Epithelial cell of esophagus (primary cell): ENCODE results near the gene RBMS1.
A peak's percentile ranks its signal among the peaks of the same experiment; 100 is the strongest.

Experiments
- DNase-seq: peaks from one replicate; pipeline ENCODE4 v3.0.0; 2010; ENCODE audit warnings: low read depth
- H3K4me3 ChIP-seq: 2 replicates; pipeline ENCODE4 v1.5.1; 2011; ENCODE audit warnings: mild to moderate bottlenecking, low read length, control low read depth
- CTCF ChIP-seq: IDR thresholded peaks from 2 replicates; pipeline ENCODE4 v1.5.1; 2011; ENCODE audit warnings: low read depth, mild to moderate bottlenecking, low read length, control low read depth, inconsistent platforms; ENCODE audit not compliant: insufficient read depth; ENCODE audit errors: missing control alignments

RBMS1 gene

GRCh38 chr2:160271171-160272086 lies 222.2 kb downstream of the RBMS1 start:
- no peak for TF ChIP-seq CTCF
- DNase-seq, result no peak
- no peak overlapping the region for H3K4me3 ChIP-seq

DNA sequence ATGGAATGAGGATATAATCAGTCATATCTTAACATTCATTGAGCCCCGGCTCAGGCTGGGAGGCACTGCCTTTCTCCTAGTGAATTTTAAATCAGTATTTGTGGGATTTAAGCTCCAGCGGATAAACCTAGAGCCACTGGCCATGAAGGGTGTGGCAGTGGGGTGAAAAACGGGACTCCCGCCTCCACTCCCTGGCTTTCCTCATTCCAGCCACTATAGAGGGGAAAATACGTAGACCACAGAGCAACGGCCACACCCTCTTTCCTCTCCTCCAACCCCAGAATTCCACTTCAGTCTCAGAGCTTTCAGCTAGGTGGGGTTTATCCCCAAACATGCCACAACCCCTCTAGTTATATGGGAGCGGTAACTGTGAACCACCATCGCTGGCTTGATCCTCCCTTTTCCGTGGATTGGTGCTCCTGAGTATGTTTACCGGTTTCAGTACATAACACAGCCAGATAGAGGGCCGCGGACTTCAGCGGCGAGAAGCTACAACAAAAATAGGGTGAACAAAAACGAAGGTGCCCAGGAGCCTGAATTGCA lies 223.0 kb downstream of the RBMS1 start:
- DNase-seq, result peak; percentile 62
- TF ChIP-seq CTCF, result no peak
- peak overlapping the region; percentile 40 for H3K4me3 ChIP-seq

GRCh38 chr2:160269803-160270570 lies 223.6 kb downstream of the RBMS1 start:
- peak; percentile 79 for DNase-seq

DNA sequence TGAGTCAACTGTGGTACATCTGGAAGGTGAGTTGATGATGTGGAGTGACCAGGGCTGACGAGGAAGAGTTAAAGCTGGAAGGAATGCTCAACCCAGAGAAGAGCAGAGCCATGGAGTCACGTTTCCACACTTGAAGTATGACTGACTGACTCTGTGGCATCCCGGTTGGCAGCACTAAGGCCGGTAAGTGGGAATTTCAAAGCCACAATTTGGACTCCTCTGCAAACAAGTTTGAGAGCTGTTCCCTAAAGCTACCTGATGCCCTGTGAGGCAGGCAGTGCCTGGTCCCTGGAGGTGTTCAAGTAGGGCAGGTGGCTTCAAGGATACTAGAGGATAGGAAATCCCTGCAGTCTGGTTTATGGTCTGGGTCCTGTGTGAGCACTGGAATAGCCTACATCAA lies 224.2 kb downstream of the RBMS1 start:
- H3K4me3 ChIP-seq, result no peak overlapping the region
- TF ChIP-seq CTCF, result no peak
- DNase-seq, result no peak

More at GRCh38 chr2:160269803-160270570, 223.6 kb downstream of the RBMS1 start:
- TF ChIP-seq CTCF, result peak; percentile 74
- peak overlapping the region; percentile 40 for H3K4me3 ChIP-seq

DNA sequence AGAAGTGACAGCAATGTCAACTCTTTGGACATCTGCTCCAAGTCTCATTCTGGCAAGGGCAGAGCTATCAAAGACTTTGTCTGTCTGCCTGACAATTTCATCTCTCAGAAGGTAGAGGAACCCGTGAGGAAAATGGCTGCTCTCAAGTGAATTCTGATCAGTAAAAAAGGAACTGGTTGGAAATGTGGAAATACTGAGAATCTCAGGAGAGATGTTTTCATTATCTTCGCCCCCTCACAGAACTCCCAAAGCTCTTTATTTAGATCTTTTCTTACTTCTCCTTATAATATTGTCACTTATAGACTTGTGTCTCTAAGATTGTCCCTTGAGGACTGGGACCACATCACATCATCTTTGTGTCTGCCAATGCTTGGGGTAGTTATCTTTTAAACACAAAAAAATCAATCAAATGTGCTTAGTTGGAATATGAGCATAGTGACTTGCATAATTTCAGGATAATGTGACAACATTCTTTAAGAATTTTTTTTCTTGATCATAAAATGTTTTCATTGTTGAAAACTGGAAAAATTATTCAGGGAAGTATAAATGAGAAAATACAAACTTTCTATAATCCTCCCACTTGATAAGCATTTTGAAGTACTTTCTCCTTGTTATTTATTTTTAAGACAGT lies 225.3 kb downstream of the RBMS1 start:
- H3K4me3 ChIP-seq, result no peak overlapping the region
- no peak for TF ChIP-seq CTCF
- no peak for DNase-seq

GRCh38 chr2:160267692-160268091 lies 225.9 kb downstream of the RBMS1 start:
- TF ChIP-seq CTCF, result no peak

More at GRCh38 chr2:160267692-160268091, 225.9 kb downstream of the RBMS1 start:
- no peak for DNase-seq
- H3K4me3 ChIP-seq, result no peak overlapping the region
